ENCODE measurements around the gene ADH1C. TPM values are rescaled to one million over a fixed set of nuclear protein-coding genes. Genes with fewer than 3 reads are reported as not detected.
"Not testable (repeated sequence)": the region's sequence is repeated elsewhere in the genome, so short reads cannot be mapped to it uniquely, and the experiment has no call there.

ADH1C gene
- total RNA-seq, 8 experiments from 2014 or later: 0.47 to 1.00 (median 0.55) TPM; not detected in 3

- H3K4me3 ChIP-seq; H3K27ac ChIP-seq; H3K4me1 ChIP-seq (replicated peaks in 1 of 2); in situ Hi-C loops (cut with MboI; ENCODE audit: low pct_unique_long_range_greater_than_20kb in 2 of 9, low sequenced_read_pairs in 9 of 9, unreplicated experiment in 9 of 9); ATAC-seq (replicated peaks in 6 of 8): not testable (repeated sequence)
- WGBS, 10 experiments: 0 to 100% (median 65%) methylated on average over 1 to 7 of the region's 7 CpGs
These were observed 9.9 kb downstream of the ADH1C start for GRCh38 chr4:99342624-99343023.

DNA sequence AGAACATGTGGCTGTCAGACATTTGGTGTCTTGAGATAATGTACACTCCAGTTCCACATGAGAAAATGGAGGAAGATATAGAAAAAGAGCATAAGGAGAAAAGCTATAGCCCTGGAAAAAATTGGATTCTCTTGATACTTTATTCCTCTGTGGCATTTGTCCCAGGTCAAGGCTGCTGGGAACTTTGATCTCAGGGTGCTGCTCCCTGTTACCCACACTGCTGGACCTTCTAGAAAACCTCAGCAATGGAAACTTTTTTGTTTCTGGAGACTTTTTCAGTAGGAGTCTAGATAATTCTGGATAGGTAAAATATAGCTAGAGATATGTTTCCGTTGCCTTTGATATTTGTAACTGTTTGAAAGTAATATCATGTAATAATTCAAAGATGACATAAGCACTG is 11.1 kb downstream of the ADH1C start:
- Histone ChIP-seq H3K4me3 (no peak overlapping the region), H3K4me1 (replicated peaks in 1 of 2) (no peaks in the 10 kb centered on the region), H3K27ac (no peak overlapping the region)
- in situ Hi-C loops (cut with MboI; ENCODE audit: low pct_unique_long_range_greater_than_20kb in 2 of 9, low sequenced_read_pairs in 9 of 9, unreplicated experiment in 9 of 9): no loop called here
- 0 to 100% (median 80%) methylated on average over 1 of the region's 1 CpG; no CpG with 5 or more reads in 3 of the 10 experiments for WGBS, 10 experiments
- no peak for ATAC-seq (replicated peaks in 6 of 8)

- no peaks in the 10 kb centered on the region for H3K4me1 ChIP-seq (replicated peaks in 1 of 2)
- WGBS, 10 experiments: 40 to 90% (median 84%) methylated on average over 1 to 3 of the region's 3 CpGs; no CpG with 5 or more reads in 4 of the 10 experiments
- H3K4me3 ChIP-seq: no peak overlapping the region
- ATAC-seq (replicated peaks in 6 of 8): peak in 3 of 8 experiments; percentile 34 to 85 (median 55)
- in situ Hi-C loops (cut with MboI; ENCODE audit: low pct_unique_long_range_greater_than_20kb in 2 of 9, low sequenced_read_pairs in 9 of 9, unreplicated experiment in 9 of 9): no loop called here
- no peak overlapping the region for H3K27ac ChIP-seq
These were observed 13.4 kb downstream of the ADH1C start for GRCh38 chr4:99339172-99339571.

GRCh38 chr4:99336553-99336952 is 16.0 kb downstream of the ADH1C start:
- no peak overlapping the region for H3K27ac ChIP-seq
- ATAC-seq (replicated peaks in 6 of 8): no peak
- WGBS, 10 experiments: 20 to 83% (median 60%) methylated on average over 1 to 4 of the region's 4 CpGs; no CpG with 5 or more reads in 1 of the 10 experiments
- no peak overlapping the region for H3K4me3 ChIP-seq
- no peaks in the 10 kb centered on the region for H3K4me1 ChIP-seq (replicated peaks in 1 of 2)
- in situ Hi-C loops (cut with MboI; ENCODE audit: low pct_unique_long_range_greater_than_20kb in 2 of 9, low sequenced_read_pairs in 9 of 9, unreplicated experiment in 9 of 9): no loop called here

DNA sequence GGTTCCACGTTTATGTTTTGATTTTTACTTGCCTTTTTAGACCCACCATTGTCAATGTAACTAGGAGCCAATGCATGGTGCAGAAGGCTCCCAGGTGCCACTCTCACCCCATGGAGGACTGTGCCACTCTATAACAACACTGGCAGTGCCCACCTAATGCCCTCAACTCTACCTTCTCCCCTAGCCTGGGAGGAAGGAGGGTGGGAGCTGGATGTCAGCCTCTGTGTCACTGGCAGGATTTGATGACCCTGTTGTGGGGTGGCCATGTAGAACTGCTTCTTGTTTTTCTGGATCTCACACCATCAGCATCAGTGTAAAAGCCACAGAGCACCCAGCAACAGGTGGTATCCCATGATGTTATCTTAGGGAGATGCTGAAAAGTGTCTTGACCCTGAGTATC is 17.7 kb downstream of the ADH1C start:
- in situ Hi-C loops (cut with MboI; ENCODE audit: low pct_unique_long_range_greater_than_20kb in 2 of 9, low sequenced_read_pairs in 9 of 9, unreplicated experiment in 9 of 9): no loop called here
- WGBS, 10 experiments: 0 to 100% (median 67%) methylated on average over 1 of the region's 1 CpG; no CpG with 5 or more reads in 4 of the 10 experiments
- Histone ChIP-seq H3K4me3 (no peak overlapping the region), H3K4me1 (replicated peaks in 1 of 2) (no peaks in the 10 kb centered on the region), H3K27ac (no peak overlapping the region)
- no peak for ATAC-seq (replicated peaks in 6 of 8)

GRCh38 chr4:99330648-99331047 is 21.9 kb downstream of the ADH1C start:
- no peak overlapping the region for H3K27ac ChIP-seq
- in situ Hi-C loops (cut with MboI; ENCODE audit: low pct_unique_long_range_greater_than_20kb in 2 of 9, low sequenced_read_pairs in 9 of 9, unreplicated experiment in 9 of 9): no loop called here
- ATAC-seq (replicated peaks in 6 of 8): no peak
- no peaks in the 10 kb centered on the region for H3K4me1 ChIP-seq (replicated peaks in 1 of 2)
- no peak overlapping the region for H3K4me3 ChIP-seq
- 61 to 100% (median 86%) methylated on average over 1 to 3 of the region's 3 CpGs; no CpG with 5 or more reads in 3 of the 10 experiments for WGBS, 10 experiments

DNA sequence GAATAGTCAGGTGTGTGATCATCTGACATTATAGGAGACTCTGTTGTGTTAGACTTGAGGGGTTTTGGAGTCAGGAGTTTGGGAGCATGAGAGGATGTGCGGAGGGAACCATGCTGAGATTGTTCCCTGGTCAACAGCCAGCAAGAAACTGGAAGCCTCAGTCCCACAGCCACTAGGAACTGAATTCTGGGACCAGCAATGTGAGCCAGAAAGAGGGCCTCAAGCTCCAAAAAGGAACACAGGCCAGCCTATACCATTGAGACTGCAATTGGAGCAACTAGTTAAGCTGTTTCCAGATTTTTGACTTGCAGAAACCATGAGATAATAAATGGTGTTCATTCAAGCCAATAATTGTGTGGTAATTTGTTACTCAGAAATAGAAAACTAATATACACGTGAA is 22.7 kb downstream of the ADH1C start:
- Histone ChIP-seq H3K4me1 (replicated peaks in 1 of 2) (no peaks in the 10 kb centered on the region), H3K4me3 (no peak overlapping the region), H3K27ac (no peak overlapping the region)
- WGBS, 10 experiments: 0 to 85% (median 33%) methylated on average over 1 to 2 of the region's 2 CpGs; no CpG with 5 or more reads in 1 of the 10 experiments
- in situ Hi-C loops (cut with MboI; ENCODE audit: low pct_unique_long_range_greater_than_20kb in 2 of 9, low sequenced_read_pairs in 9 of 9, unreplicated experiment in 9 of 9): no loop called here
- ATAC-seq (replicated peaks in 6 of 8): no peak

DNA sequence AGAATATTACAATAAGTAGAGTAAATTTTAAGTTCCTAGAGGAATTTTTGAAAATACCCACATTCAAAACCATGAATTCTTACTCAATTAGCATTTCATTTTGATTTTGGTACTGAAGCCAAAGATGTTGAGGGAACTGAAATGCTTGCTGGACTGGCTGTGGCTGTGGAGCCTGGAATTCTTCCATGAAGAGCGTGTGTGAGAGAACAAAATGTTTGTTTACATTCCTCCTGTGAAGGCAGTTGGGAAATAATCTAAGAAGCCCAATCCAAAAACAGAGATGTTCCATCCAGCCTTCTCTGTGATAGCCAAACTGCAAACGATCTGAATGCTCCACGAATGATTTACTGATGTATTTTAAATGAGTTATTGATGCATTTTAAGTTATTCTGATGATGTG is 27.6 kb downstream of the ADH1C start:
- no peak overlapping the region for H3K4me3 ChIP-seq
- H3K4me1 ChIP-seq (replicated peaks in 1 of 2): peaks cover 0 to 2% of the 10 kb centered on the region in 2 donors
- in situ Hi-C loops (cut with MboI; ENCODE audit: low pct_unique_long_range_greater_than_20kb in 2 of 9, low sequenced_read_pairs in 9 of 9, unreplicated experiment in 9 of 9): no loop called here
- ATAC-seq (replicated peaks in 6 of 8): no peak
- H3K27ac ChIP-seq: no peak overlapping the region
- 0 to 90% (median 71%) methylated on average over 2 to 3 of the region's 3 CpGs for WGBS, 10 experiments

GRCh38 chr4:99324361-99324760 is 28.2 kb downstream of the ADH1C start:
- Histone ChIP-seq H3K27ac (no peak overlapping the region), H3K4me3 (no peak overlapping the region), H3K4me1 (replicated peaks in 1 of 2) (peaks cover 0 to 2% of the 10 kb centered on the region in 2 donors)
- in situ Hi-C loops (cut with MboI; ENCODE audit: low pct_unique_long_range_greater_than_20kb in 2 of 9, low sequenced_read_pairs in 9 of 9, unreplicated experiment in 9 of 9): no loop called here
- 0 to 50% (median 33%) methylated on average over 1 of the region's 1 CpG; no CpG with 5 or more reads in 5 of the 10 experiments for WGBS, 10 experiments
- ATAC-seq (replicated peaks in 6 of 8): peak in 2 of 8 experiments; percentile 60

GRCh38 chr4:99323756-99324155 is 28.8 kb downstream of the ADH1C start:
- ATAC-seq (replicated peaks in 6 of 8): no peak

DNA sequence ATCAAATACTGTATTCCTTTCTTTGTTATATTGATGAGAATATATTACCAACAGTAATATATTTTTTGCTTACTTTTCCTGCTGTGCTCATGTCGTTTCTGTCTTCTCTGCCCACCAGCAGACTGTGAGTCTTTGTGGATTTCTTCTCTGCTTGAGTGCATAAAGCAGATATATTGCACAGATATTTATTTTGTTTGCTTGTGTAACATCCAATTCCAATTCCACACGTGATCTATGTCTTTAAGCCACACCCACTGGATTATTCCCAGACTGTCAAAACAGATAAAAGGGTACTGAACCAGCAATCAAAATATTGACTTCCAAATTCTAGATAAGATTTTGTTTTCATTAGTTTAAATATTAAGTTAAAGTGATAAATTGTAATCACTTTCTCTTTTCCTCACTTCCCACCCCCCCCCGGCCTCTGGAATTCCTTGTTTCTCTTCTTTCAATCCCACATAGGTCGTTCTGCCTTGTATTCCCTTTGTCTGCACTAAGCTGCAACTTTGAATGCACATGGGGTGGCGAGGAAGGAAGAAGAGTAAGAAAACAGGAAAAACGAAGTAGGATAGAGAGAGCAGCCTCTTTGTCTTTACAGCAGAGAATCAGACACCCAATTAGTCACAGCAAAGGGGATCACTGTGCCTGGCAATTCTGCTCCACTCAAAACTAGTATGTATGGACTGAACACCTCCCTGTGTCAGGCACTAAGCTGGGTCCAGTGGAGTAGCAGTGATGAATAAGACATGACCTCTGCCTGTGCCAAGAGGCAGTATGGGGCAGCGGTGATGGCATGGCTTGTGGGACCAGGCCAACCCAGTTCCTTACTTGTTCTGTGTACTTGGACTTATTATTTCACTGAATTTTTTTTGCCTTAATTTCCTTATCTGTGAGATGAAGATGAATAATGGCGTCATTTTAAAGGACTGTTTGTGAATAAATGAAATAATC is 31.0 kb downstream of the ADH1C start, which contains the start of gene ADH1B:
Gene ADH1B (minus strand): TSS at position 161 of the 951 bp plus-strand sequence. CDS start 70 bp downstream, at position 91.
- H3K4me1 ChIP-seq (replicated peaks in 1 of 2): peaks cover 0 to 2% of the 10 kb centered on the region in 2 donors
- no peak within 1 kb of the TSS for H3K27ac ChIP-seq
- no peak for ATAC-seq (replicated peaks in 6 of 8)
- in situ Hi-C loops (cut with MboI; ENCODE audit: low pct_unique_long_range_greater_than_20kb in 2 of 9, low sequenced_read_pairs in 9 of 9, unreplicated experiment in 9 of 9): no loop called here
- no peak within 1 kb of the TSS for H3K4me3 ChIP-seq
- 15 to 83% (median 39%) methylated on average over 2 to 7 of the region's 8 CpGs for WGBS, 10 experiments

More at GRCh38 chr4:99323756-99324155, 28.8 kb downstream of the ADH1C start:
- Histone ChIP-seq H3K4me3 (no peak overlapping the region), H3K27ac (no peak overlapping the region), H3K4me1 (replicated peaks in 1 of 2) (peaks cover 0 to 2% of the 10 kb centered on the region in 2 donors)
- 33 to 100% (median 100%) methylated on average over 1 of the region's 1 CpG; no CpG with 5 or more reads in 5 of the 10 experiments for WGBS, 10 experiments
- in situ Hi-C loops (cut with MboI; ENCODE audit: low pct_unique_long_range_greater_than_20kb in 2 of 9, low sequenced_read_pairs in 9 of 9, unreplicated experiment in 9 of 9): no loop called here

DNA sequence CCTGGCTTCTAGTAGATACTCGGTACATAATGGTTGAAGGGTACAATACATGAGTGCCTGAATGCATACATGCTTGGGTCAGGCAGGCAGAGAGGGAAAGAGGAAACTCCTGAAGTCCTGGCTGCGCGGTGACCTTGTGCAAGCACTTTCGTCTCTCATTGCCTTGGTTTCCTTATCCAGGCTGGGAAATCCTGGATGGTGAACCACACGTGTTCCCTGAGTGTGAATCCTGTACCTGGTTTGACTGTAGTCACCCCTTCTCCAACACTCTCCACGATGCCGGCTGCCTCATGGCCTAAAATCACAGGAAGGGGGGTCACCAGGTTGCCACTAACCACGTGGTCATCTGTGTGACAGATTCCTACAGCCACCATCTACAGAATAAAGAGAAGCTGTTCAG is 34.7 kb downstream of the ADH1C start:
- H3K4me1 ChIP-seq (replicated peaks in 1 of 2); ATAC-seq (replicated peaks in 6 of 8); H3K27ac ChIP-seq; in situ Hi-C loops (cut with MboI; ENCODE audit: low pct_unique_long_range_greater_than_20kb in 2 of 9, low sequenced_read_pairs in 9 of 9, unreplicated experiment in 9 of 9); H3K4me3 ChIP-seq: not testable (repeated sequence)
- WGBS, 10 experiments: 49 to 100% (median 90%) methylated on average over 1 to 5 of the region's 8 CpGs; no CpG with 5 or more reads in 3 of the 10 experiments

GRCh38 chr4:99317354-99317753 is 35.2 kb downstream of the ADH1C start:
- in situ Hi-C loops (cut with MboI; ENCODE audit: low pct_unique_long_range_greater_than_20kb in 2 of 9, low sequenced_read_pairs in 9 of 9, unreplicated experiment in 9 of 9): no loop called here
- no peak overlapping the region for H3K27ac ChIP-seq
- H3K4me3 ChIP-seq: no peak overlapping the region
- 31 to 95% (median 69%) methylated on average over 2 to 3 of the region's 3 CpGs; no CpG with 5 or more reads in 3 of the 10 experiments for WGBS, 10 experiments
- peaks cover 0 to 2% of the 10 kb centered on the region in 2 donors for H3K4me1 ChIP-seq (replicated peaks in 1 of 2)
- no peak for ATAC-seq (replicated peaks in 6 of 8)

All from motor neuron (in vitro differentiated cells).